Panc1 (cell line): ENCODE results near the gene LRRC61. TPM values are rescaled to one million over a fixed set of nuclear protein-coding genes. Genes with fewer than 3 reads are reported as not detected.

Experiments used
- ATAC-seq: fragments of 200-7000 bp; cut with Tn5 transposase; 2 replicates; pipeline ENCODE4 v1.9.1; 2020; ENCODE audit warnings: mild to moderate bottlenecking, moderate library complexity
- BruUV-seq: library from RNA; stranded (reverse); fragments of 400-500 nt; replicated peaks from 2 replicates; lab custom pipeline; 2021; lab: Mats Ljungman, UMichigan
- CTCF ChIA-PET: fragments of 300-600 bp; sonication (Branson Sonifier 250); formaldehyde crosslinking; loops from one replicate; lab custom pipeline; 2022; ENCODE audit warnings: antibody characterized with exemption; lab: Charles Lee
- POLR2A ChIA-PET: fragments of 300-600 bp; sonication (Branson Sonifier 250); formaldehyde crosslinking; loops from one replicate; lab custom pipeline; 2022; ENCODE audit warnings: antibody characterized with exemption; lab: Charles Lee
- DNase-seq: peaks from one replicate; pipeline ENCODE4 v3.0.0-alpha.2; 2010; ENCODE audit warnings: low read depth, low spot score
- H3K27ac ChIP-seq: 2 replicates; pipeline ENCODE4 v1.5.1; 2011; ENCODE audit warnings: mild to moderate bottlenecking, low read length, inconsistent platforms
- H3K27me3 ChIP-seq: fragments of 200-500 bp; sonication (Bioruptor generic); 2 replicates; pipeline ENCODE4 v1.6.0; 2014; ENCODE audit warnings: low read length, inconsistent platforms; ENCODE audit not compliant: control insufficient read depth, insufficient read depth
- H3K36me3 ChIP-seq: fragments of 200-500 bp; sonication (Bioruptor generic); 2 replicates; pipeline ENCODE4 v1.5.1; 2014; ENCODE audit warnings: inconsistent platforms, mild to moderate bottlenecking, low read length, moderate library complexity; ENCODE audit not compliant: control insufficient read depth, insufficient read depth
- H3K4me1 ChIP-seq: 2 replicates; pipeline ENCODE4 v1.5.1; 2011; ENCODE audit warnings: inconsistent platforms, mild to moderate bottlenecking, low read length, moderate library complexity; ENCODE audit not compliant: control insufficient read depth, insufficient read depth
- H3K4me3 ChIP-seq, 2 experiments: 2 replicates each; pipeline ENCODE4 v1.5.1; 2011 to 2012; ENCODE audit warnings: low read depth in 2 of 2, low read length in 2 of 2, mild to moderate bottlenecking in 2 of 2, inconsistent platforms in 1 of 2, moderate library complexity in 1 of 2
- H3K9me3 ChIP-seq: fragments of 200-500 bp; sonication (Bioruptor generic); 2 replicates; pipeline ENCODE4 v1.5.1; 2014; ENCODE audit warnings: low read depth, mild to moderate bottlenecking, inconsistent platforms, low read length, moderate library complexity; ENCODE audit not compliant: control insufficient read depth, insufficient read depth
- POLR2AphosphoS5 ChIP-seq: IDR thresholded peaks from 2 replicates; pipeline ENCODE4 v1.6.1; 2012; ENCODE audit warnings: mild to moderate bottlenecking, low read depth, low read length, moderate library complexity
- SIN3A ChIP-seq: IDR thresholded peaks from 2 replicates; pipeline ENCODE4 v1.6.1; 2012; ENCODE audit warnings: low read depth, mild to moderate bottlenecking, low read length, moderate library complexity, borderline replicate concordance; ENCODE audit not compliant: insufficient read depth
- TCF7L2 ChIP-seq: IDR thresholded peaks from 2 replicates; pipeline ENCODE4 v1.6.1; 2011; ENCODE audit warnings: mild to moderate bottlenecking, low read depth, low read length, inconsistent platforms
- in situ Hi-C: cut with HindIII; loops from 2 replicates; pipeline ENCODE4 v1.10.0; 2016; ENCODE audit warnings: low sequenced_read_pairs, low pct_unique_long_range_greater_than_20kb
- intact Hi-C: fragments of 100-400 bp; cut with micrococcal nuclease; formaldehyde crosslinking; loops from one replicate; pipeline ENCODE4 v1.10.0; 2022; ENCODE audit not compliant: unreplicated experiment
- total RNA-seq: library from RNA; stranded (reverse); gene quantifications from one replicate; pipeline ENCODE4 v1.2.1, GENCODE V29; 2021; ENCODE audit not compliant: unreplicated experiment
- TF ChIP-seq, protein P1 (sequence below), 2 experiments: IDR thresholded peaks; 2 replicates each; pipeline ENCODE4 v1.6.1; 2011 to 2012; ENCODE audit warnings: low read depth in 2 of 2, control low read depth in 1 of 2, low read length in 1 of 2, mild to moderate bottlenecking in 1 of 2, moderate library complexity in 1 of 2; ENCODE audit not compliant: insufficient read depth in 1 of 2
- TF ChIP-seq, protein P2 (sequence below): fragments of 450-650 bp; IDR thresholded peaks from 2 replicates; pipeline ENCODE4 v1.5.1; 2017; ENCODE audit warnings: mild to moderate bottlenecking

LRRC61 gene
- total RNA-seq, 1 experiment from 2014 or later = 13.8 TPM

DNA sequence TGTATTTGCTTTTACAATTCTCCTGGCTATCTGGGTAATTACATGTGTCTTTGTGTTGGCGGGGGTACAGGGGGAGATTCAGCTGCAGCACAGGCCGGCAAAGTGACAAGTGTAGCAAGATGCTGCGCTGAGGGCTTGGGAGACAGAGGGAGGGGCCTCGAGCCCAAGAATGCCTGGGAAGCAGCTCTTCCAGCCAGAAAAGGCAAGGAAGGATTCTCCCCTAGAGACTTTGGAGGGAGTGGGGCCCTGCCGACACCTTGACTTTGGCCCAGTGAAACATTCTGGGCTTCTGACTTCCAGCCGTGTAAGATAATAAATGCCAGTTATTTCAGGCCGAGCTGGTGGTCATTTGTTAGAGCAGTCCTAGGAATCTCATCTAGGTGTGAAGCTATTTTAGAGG is 38.2 kb downstream of the LRRC61 start:
- peaks cover 32% of the 10 kb centered on the region for H3K4me1 ChIP-seq
- in situ Hi-C loops (no loop called here), intact Hi-C loops (no loop called here)
- ChIA-PET POLR2A (no interaction called here), CTCF (no interaction called here)
- H3K36me3 ChIP-seq = no peaks in the 10 kb centered on the region
- no peak for DNase-seq
- no peak overlapping the region for H3K27ac ChIP-seq
- no TSS peak for BruUV-seq
- ATAC-seq = no peak
- H3K9me3 ChIP-seq = no peaks in the 10 kb centered on the region
- TF ChIP-seq, protein P1, sequence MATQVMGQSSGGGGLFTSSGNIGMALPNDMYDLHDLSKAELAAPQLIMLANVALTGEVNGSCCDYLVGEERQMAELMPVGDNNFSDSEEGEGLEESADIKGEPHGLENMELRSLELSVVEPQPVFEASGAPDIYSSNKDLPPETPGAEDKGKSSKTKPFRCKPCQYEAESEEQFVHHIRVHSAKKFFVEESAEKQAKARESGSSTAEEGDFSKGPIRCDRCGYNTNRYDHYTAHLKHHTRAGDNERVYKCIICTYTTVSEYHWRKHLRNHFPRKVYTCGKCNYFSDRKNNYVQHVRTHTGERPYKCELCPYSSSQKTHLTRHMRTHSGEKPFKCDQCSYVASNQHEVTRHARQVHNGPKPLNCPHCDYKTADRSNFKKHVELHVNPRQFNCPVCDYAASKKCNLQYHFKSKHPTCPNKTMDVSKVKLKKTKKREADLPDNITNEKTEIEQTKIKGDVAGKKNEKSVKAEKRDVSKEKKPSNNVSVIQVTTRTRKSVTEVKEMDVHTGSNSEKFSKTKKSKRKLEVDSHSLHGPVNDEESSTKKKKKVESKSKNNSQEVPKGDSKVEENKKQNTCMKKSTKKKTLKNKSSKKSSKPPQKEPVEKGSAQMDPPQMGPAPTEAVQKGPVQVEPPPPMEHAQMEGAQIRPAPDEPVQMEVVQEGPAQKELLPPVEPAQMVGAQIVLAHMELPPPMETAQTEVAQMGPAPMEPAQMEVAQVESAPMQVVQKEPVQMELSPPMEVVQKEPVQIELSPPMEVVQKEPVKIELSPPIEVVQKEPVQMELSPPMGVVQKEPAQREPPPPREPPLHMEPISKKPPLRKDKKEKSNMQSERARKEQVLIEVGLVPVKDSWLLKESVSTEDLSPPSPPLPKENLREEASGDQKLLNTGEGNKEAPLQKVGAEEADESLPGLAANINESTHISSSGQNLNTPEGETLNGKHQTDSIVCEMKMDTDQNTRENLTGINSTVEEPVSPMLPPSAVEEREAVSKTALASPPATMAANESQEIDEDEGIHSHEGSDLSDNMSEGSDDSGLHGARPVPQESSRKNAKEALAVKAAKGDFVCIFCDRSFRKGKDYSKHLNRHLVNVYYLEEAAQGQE (IDR thresholded peaks at IDR 0.05; ENCODE audit: insufficient read depth in 1 of 2, low read depth in 2 of 2, low read length in 1 of 2) = no peak
- TF ChIP-seq SIN3A = no peak
- TF ChIP-seq TCF7L2 = no peak
- TF ChIP-seq, protein P2, sequence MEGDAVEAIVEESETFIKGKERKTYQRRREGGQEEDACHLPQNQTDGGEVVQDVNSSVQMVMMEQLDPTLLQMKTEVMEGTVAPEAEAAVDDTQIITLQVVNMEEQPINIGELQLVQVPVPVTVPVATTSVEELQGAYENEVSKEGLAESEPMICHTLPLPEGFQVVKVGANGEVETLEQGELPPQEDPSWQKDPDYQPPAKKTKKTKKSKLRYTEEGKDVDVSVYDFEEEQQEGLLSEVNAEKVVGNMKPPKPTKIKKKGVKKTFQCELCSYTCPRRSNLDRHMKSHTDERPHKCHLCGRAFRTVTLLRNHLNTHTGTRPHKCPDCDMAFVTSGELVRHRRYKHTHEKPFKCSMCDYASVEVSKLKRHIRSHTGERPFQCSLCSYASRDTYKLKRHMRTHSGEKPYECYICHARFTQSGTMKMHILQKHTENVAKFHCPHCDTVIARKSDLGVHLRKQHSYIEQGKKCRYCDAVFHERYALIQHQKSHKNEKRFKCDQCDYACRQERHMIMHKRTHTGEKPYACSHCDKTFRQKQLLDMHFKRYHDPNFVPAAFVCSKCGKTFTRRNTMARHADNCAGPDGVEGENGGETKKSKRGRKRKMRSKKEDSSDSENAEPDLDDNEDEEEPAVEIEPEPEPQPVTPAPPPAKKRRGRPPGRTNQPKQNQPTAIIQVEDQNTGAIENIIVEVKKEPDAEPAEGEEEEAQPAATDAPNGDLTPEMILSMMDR = no peak
- H3K27me3 ChIP-seq = no peaks in the 10 kb centered on the region
- H3K4me3 ChIP-seq = no peak overlapping the region

DNA sequence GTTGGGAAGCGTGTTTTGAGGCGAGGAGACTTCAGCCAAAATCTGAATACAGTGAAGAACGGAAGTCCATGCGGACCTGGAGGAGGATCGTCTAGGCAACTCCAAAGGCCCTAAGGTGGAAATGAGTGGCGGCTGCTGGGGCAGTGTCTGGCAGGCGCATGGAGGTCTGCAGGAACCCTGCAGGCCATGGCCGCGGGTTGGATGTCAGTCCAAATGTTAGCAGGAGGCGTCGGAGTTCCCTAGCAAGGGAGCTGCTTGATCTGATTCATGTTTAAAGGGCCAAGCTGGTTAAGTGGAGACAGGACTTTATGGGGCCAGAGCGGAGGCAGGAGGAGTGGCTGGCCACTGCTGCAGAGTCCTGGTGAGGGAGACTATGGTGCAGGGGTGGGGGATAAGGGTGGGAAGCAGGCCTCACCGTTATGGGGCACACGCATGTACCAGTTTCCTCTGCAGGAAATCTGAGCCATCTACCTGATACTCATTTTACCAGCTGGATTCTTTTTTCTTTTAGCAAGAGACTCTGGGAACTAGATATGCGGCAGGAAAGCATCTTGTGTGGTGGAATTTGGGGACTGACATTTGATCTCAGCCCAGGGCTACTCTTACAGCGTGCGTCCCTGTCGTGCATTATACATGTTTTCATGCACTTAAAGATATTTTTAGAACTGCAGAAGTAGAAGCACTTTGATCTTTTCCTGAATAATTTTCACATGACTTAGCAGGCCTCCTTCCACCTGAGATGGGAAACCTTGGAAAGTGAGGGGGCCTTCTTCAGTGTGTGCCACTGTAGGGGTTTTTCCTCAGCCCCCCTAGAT is 38.9 kb downstream of the LRRC61 start:
- ATAC-seq = no peak

More for the DNA sequence above, 38.9 kb downstream of the LRRC61 start:
- TF ChIP-seq, protein P2 = no peak
- TF ChIP-seq POLR2AphosphoS5 = no peak
- TF ChIP-seq, protein P1 (IDR thresholded peaks at IDR 0.05; ENCODE audit: insufficient read depth in 1 of 2, low read depth in 2 of 2, low read length in 1 of 2) = no peak
- Histone ChIP-seq H3K4me1 (peaks cover 30% of the 10 kb centered on the region), H3K4me3 (no peak overlapping the region), H3K36me3 (no peaks in the 10 kb centered on the region), H3K27me3 (no peaks in the 10 kb centered on the region), H3K27ac (no peak overlapping the region), H3K9me3 (no peaks in the 10 kb centered on the region)
- no peak for DNase-seq
- POLR2A ChIA-PET = interaction anchor here (0.6 kb wide), 1 partner anchor 15 kb away, joined by 3 read pairs; no protein-coding TSS in a partner anchor
- BruUV-seq = no TSS peak
- CTCF ChIA-PET = interaction anchor here (0.6 kb wide), 1 partner anchor 353 kb away, joined by 3 read pairs; no protein-coding TSS in a partner anchor
- intact Hi-C loops = no loop called here
- in situ Hi-C loops = no loop called here
